ENCODE results near the gene EYA4.

- no peak for TF ChIP-seq EHMT2 (IDR thresholded peaks at IDR 0.05; ENCODE audit: low read depth)
- no peak for TF ChIP-seq EP300 (IDR thresholded peaks at IDR 0.05)
- TF ChIP-seq CTCF (IDR thresholded peaks at IDR 0.05), result no peak
- TF ChIP-seq MYC (IDR thresholded peaks at IDR 0.05; ENCODE audit: borderline replicate concordance, low read length), result no peak
- TF ChIP-seq CBX8 (IDR thresholded peaks at IDR 0.05), result no peak
- no peak for TF ChIP-seq POLR2A (IDR thresholded peaks at IDR 0.05; ENCODE audit: low read length)
Observed at GRCh38 chr6:133392641-133393040, 151.5 kb downstream of the EYA4 start.
